Activated T-cell treated with anti-CD3 and anti-CD28 coated beads for 48 hours (primary cell): ENCODE measurements around the gene ACAP3.

Source experiments
- DNase-seq: peaks from one replicate; pipeline ENCODE4 v3.0.0-alpha.2; 2020; ENCODE audit warnings: low read depth

The ACAP3 gene

DNA sequence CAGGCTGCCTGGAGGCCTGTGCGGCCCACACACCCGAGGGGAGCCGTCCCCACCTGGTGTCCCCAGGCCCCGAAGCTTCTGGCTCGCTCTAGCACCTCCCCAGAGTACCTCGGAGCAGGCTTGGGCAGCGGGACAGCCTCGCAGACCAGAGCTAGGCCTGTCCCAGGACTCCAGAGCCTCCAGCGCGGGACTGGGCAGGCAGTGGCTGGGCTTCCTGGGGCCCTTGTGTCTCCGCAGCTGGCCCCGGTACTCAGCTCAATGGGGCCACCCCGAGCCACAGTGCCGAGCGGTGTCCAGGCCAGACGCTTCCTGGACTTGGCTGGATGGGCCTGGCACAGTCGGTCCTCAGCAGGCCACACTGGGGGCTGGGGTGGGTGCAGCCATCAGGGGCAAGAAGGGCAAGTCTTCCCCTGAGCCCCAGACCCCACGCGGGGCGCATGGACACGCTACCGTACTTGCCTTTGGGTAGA is 22.6 kb downstream of the ACAP3 start:
- no peak for DNase-seq

DNA sequence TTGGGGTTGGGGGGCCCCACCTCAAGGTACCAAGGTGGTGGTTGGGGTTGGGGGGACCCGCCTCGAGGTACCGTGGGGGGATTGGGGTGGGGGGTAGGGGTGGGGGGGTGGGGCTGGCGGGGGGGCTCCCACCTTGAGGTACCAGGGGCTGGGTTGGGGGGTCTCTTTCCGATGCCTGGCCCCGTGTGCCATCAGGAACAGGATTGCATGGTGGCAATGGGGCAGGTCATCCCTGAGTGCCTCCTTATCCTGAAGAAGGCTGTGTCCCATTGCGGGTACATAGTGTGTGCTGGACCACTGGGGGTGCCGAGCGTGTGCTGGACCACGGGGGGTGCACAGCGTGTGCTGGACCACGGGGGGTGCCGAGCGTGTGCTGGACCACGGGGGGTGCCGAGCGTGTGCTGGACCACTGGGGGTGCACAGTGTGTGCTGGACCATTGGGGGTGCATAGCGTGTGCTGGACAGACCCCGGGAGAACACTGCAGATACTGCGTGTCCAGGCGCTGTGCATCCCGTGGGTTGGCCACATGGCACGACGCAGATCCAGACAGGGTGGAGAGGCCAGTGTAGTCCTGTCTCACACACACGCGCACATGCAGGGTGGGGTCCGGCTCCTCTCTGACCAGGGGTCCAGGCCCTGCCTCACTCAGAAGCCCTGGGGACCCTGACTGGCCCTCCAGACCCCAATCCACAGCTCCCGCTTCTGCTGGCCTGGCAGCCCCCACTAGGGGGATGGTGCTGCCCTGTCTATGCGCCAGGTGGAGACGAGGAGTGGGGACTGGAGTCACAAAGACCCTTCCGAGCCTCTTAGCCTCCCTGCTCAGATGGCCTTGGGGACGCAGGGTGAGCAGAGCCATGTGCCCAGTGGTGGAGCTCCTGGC is 23.3 kb downstream of the ACAP3 start:
- no peak for DNase-seq

DNA sequence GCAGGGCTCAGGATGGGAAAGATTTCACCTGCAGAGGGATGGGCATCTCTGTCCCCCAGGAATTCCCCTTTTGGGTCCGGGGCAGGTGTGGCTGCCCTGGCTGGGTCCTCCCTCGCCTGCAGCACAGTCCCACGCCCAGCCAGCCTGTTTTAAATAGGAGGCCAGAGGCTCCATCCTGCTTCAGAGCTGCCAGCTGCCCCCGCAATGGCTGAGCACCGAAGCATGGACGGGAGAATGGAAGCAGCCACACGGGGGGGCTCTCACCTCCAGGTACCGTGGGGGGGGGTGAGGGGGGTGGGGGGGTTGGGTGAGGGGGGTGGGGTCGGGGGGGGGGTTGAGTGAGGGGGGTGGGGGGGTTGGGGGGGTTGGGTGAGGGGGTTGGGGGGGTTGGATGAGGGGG is 23.9 kb downstream of the ACAP3 start:
- DNase-seq = no peak

DNA sequence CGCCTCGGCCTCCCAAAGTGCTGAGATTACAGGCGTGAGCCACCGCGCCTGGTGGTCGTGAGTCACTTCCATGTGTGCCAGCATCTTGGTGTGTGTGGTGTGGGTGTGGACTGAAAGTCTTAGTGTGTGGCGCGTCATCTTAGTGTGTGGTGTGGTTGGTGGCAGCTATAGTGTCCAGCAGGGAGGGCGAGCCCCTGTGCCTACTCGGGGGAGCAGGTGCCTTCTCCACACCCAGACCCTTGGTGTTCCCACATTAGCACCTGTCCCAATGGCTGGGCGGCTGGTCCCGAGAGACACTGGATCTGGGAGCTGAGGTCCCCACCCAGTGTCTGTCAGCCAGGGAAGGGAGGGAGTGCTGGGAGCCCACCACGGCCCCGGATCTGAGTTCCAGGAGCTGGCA is 24.7 kb downstream of the ACAP3 start:
- no peak for DNase-seq

DNA sequence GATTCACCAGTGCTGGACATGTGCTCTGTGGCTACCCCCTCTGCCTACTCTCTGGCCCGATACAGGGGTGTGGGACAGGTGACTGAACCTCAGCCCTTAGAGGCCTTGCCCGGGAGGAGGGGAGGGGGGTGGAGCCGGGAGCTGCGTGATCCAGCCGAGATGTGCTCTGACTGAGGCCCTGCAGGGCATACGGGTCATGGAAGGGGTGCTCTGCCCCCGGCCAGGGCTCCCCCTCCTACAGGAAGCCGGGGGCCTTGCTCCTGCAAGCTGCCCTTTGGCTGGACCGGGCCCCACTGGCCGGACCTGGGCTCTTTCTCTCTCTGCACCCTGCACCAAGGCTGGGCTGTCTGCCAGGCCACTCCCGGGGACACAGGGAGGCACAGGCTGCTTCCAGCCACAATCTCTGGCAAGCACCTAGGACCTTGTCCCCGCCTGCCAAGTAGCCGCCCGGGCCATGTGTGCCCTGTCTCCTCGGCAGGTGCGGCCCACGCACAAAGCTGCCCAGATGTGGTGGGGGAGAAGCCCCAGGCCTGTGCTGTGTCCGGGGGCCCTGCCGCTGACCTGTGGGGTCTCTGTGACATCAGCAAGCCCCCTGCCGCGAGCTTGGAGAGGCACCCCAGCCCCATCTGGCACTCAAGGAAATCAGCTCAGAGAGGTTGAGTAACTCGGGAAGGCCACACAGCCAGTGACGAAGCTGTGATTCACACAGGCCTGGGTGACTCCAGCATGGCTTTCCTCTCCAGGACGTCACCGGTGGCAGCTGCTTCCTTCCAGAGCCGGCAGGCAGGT is 26.0 kb downstream of the ACAP3 start:
- no peak for DNase-seq

DNA sequence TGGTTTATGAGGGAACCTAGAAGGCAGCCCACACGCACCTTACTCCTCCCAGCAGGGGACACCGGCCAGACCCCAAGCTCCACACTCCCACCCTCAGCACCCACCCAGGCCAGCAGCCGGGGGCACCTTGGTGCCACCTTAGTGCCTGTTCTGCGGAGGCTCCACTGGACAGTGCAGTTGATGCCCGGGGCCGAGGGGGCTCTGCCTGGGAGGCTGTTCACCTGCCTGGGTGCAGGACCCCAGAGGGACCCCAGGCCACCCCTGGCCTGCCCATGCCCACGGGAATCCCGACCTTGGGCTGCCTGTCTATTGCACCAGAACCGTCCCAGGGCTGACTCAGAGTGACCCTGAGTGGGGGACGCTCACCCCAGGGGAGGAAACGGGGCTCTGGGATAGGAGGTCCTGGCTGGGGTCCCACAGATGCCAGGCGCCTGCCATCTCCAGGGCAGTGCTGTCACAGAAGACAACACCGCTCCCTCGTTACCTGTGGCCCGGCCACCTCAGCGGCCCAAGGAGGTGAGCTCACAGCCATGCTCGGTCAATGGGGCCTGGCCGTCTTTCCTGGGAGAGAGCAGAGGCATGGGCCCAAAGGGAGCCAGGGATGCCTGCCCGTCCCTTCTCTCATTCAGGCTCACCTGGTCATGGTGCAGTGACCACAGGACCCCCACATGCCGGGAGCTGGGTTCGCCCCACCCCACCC is 26.8 kb downstream of the ACAP3 start:
- no peak for DNase-seq

DNA sequence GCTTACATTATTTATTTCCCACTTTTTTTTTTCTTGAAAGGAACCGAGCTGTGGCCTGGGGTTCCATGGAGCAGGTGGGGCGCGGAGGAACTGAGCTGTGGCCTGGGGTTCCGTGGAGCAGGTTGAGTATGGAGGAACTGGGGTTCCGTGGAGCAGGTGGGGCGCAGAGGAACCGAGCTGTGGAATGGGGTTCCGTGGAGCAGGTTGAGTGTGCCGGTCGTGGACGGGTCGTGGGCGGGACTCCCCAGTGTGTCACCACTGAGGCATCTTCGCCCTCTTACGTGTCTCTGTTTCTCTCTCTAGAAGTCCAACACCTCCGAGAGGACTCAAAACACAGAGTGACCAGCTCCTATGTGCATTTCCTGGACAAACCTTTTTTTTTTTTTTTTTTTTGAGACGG is 28.7 kb downstream of the ACAP3 start:
- no peak for DNase-seq

DNA sequence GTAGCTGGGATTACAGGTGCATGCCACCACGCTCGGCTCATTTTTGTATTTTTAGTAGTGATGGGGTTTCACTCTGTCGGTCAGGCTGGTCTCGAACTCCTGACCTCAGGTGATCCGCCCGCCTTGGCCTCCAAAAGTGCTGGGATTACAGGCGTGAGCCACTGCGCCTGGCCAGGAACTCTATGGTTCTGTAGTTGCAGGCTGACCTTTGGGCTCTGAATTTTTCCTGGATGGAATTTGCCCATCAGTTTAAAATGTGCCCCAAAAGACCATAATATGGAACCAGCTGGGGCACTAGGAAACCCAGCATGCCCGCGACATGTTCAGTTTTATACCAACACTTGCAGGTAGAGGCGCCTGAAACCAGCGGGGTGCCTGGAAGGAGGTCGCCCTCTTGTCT is 29.1 kb downstream of the ACAP3 start:
- no peak for DNase-seq

DNA sequence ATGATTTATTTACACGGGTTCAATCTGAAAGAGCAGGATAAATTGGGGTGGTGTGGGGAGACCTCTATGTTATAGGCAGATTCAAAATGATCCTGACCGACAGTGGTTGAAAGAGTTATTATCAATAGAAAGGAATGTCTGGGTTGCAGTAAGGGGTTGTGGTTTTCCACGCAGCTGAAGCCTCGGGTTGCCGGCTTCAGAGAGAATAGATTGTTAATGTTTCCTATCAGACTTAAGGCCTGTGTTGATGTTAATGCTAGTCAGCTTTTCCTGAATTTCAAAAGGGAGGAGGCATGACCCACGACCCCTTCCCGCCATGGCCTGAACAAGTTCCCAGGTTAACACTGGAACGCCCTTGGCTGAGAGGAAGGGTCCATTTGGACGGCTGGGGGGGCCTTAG is 31.9 kb downstream of the ACAP3 start:
- no peak for DNase-seq

DNA sequence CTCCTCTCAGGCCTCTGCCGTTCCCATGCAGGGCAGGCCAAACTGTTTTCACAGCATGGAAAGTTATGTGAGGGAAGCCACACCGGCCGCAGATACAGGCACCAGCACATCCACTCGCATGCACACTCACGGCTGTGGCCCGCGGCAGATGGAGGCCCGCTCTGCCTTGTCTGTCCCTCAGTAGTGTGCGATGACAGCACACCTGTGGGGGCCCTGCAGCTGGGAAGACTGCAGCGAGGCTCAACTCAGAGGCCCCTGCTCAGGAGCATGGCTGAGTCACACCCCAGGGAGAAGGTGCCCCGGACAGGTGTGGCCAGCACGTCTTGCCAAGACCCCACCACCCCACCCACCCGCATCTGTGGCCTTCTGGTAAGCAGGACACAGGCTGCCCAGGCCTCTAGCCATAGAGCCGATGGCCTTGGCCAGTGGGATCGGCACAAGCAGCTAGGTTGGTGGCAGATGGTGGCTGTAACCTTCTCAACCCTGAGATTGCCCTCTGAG is 32.7 kb downstream of the ACAP3 start:
- DNase-seq = no peak

DNA sequence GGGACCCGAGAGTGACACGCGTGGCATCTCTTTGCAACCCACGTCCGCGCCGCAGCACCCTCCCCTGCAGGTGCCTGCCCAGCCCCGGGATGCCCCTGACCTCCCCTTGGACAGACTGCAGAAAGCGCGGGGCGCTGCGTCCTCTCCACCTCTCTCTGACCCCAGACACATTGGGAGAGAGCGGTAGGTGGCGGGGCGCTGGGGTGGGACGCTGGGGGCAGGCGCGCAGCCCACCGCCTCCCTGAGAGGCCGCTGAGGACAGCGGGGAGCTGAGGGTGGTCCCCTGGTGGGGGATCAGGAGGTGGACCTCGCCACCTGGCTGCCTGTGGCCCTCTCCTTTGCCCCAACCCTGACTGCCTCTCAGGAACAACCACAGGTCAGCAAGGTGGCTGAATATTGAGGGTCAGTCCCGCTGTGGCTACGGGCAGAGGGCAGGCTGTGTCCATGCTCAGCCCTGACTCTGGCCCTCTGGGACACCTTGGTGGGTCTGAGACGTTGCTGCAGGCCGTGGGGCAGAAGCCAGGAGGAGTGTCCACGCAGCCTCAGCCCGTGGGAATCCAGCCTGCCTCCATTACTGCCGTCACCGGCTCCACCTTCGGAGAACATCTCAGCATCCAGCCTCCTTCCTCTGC is 33.3 kb downstream of the ACAP3 start:
- DNase-seq = no peak

DNA sequence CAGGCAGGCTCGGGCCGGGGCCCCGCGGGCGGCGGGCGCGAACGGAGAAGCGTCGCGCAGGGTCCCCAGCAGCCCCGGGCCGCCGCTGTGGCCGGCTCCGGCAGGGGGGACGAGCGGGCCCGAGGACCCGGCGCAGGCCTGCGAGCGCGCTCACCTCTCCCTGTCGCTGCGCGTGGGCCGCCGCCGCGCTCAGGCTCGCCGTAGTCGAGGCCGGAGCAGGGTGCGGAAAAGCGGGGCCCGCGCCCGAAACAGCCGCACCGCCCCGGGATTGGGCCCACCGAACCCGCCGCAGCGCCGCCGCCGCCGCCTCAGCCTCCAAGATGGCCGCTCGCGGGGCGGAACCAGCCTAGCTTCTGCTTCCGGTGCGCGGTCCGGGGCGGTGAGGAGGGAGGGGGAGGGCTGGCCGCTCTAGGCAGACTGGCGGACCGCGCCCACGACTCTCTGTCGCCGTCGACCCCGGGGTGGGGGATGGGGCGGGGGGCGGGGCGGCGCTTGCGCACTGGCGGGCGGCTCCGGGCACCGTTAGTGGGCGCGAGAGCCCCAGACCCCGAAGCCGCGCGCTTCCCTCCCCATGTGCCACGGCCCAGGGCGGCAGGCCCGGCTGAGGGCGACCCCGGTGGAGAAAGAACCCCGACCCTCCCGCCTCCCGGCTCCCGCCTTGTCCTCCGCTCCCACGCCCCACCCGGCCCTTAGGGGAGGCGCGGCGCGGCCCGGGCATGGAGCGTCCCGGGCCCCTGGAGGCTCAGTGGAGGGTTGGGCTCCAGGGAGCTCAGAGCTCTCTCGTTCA is 34.0 kb downstream of the ACAP3 start, which contains the start of gene UBE2J2:
UBE2J2 (minus strand) TSS at position 343 of the 787 bp plus-strand sequence. CDS start 5,862 bp downstream, outside the sequence.
- DNase-seq = peak; percentile 94

DNA sequence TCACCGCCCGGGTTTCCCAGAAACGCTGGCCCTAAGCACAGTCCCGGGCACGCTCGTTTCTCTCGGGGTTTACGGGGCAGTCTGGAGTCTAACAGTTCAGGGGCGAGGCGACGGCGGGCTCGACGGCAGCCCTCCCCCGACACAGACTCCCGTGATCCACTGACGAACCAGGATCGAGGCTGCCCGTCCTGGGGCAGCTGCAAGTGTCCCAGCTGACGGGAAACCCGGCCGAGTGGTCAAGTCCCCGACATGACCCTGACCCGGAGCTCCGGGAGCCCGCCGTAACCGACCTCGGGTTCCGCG is 34.6 kb downstream of the ACAP3 start:
- no peak for DNase-seq

DNA sequence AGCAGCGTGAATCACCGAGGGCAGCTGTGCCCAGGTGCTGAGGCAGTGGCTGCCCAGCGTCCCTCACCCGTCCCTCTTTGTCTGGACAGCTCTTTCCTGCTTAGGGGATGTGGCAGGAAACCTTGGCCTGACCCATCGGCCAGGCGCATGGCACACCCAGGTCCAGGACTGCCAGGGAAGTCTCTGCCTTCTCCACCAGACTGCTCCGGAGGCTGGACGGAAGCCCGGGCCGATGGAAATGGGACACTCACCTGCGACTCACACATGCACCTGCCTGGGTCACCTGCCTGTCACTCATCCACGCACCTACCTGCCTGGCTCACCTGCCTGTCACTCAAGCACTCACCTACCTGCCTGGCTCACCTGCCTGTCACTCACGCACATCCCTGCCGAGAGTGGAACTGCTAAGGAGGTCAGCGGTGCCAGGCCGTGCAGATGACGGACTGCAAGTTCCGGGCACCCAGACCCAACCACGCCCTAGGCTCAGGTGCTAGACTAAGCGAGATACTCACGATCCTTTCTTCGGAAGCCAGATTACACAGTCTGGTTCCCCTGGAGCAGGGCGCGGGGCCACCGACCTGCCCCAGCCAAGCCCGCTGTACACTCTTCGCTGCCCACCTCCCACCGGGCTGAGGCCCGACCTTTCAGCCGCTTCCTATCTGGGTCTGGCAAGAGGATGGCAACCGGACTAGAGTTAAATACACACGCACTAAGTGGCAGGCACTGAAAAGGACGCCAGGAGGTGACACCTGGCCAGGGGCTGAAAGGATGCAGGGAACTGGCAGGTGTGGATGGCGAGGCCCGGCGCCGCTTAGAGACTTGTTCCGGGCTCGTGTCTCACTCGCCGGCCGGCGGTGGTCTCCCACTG is 35.2 kb downstream of the ACAP3 start:
- DNase-seq = no peak

DNA sequence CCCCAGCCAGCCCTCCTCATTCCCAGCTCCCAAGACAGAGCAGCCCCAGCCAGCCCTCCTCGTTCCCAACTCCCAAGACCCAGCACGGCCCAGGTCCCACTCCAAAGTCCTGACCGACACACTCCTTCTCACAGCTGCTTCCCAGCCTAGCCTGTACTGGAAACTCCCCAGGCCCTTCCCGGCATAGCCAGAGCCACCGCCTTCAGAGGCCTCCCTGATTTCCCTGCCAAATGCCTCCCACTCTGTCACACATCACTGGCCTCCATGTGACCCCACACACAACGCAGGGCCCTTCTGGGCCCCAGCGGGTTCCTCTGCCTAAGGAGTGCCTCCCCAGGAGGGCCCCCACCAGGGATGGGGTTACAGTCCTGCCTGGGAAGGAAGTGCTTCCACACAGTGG is 36.9 kb downstream of the ACAP3 start:
- no peak for DNase-seq

DNA sequence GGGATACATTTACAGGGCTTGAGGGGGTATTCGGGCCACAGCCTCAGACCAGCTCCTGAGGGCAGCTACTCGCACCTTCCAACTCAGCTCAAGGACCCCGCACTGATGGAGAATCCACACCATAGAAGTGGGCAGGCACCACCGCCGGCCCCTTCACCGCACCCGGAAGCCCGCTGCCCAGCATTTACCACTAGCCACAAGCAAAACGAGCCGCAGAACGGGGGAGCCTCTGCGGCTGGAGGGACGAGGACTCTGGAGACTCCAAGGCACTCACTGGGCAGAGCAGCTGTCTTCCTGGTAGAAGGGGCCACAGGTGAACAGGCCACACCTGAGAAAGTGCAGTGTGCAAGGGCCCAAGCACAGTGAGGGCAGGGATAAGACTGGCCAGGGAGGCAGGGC is 39.4 kb downstream of the ACAP3 start:
- no peak for DNase-seq

DNA sequence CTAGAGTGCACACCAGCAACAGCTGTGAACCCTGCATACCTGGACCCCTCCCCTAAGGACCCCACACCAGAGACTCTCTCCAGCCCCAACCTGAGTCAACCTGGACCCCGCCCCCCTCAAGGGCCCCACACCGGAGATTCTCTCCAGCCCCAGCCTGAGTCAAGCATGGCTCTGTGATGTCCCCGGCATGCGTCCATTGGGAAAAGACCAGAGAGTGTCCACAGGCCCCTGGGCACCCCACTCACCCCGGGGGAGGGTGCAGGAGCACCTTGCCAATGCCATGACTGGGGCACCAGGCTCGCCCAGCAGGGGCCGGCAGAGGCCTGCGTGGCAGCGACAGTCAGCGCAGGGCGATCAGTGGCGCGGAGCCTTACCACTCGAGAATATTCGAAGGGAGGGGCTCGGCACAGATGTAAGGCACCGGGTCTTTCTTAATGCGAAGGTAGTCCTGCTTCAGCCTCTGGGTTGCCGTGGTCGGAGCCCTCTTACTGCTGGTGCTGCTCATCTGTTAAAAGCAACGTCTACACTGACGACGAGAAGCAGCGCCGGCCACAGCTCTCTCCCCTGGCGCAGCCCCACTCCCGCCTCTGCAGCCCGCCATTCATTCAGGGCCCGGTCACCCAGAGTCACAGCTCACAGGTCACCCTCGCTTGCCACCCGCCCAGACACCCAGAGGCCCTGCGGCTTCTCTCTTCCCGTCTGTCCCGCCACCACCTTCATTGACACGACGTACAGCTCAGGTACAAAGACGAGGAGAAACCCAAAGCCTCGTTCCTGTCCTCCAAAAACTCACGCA is 40.0 kb downstream of the ACAP3 start:
- no peak for DNase-seq

DNA sequence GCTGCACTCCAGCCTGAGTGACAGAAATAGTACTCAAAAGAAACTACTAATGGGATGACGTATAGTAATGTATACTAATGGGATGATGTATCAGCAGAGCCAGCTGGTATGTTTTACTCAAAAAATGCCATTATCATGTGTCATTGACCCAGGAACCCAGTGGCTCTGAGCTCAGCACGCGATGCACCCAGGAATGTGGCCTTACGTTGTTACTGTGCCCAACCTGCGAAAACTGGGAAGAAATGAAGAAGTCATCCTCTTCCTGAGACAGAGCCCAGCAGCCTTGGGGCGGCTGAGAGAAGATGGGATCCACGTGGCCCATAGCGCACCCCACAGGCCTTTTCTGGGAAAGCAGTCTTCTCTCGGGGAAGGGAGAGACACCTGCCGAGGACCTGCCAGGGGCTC is 42.9 kb downstream of the ACAP3 start:
- no peak for DNase-seq

DNA sequence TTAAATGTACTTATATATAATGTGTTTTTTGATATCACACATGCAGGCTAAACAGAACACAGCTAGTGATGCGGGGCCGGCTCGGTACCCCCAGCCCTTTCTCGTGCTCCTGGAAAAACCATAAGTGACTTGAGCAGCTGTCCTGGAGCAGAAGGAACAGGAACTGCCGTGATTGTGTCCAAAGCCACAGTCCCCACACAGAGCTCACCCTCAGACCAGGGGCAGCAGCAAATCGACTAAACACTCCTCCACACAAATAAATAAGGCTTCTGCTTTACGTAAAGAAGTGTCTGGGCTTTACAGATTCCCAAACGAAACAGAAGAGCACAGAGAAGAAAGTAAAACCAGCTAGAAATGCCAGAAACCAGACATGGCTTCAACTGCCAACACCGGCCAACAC is 43.7 kb downstream of the ACAP3 start:
- DNase-seq = no peak
